ENCODE measurements around the gene FGFR2.
"Not testable (repeated sequence)": the region's sequence is repeated elsewhere in the genome, so short reads cannot be mapped to it uniquely, and the experiment has no call there.

The FGFR2 gene

GRCh38 chr10:121520526-121520925, 77.7 kb downstream of the FGFR2 start:
- not testable (repeated sequence) for DNase-seq

DNA sequence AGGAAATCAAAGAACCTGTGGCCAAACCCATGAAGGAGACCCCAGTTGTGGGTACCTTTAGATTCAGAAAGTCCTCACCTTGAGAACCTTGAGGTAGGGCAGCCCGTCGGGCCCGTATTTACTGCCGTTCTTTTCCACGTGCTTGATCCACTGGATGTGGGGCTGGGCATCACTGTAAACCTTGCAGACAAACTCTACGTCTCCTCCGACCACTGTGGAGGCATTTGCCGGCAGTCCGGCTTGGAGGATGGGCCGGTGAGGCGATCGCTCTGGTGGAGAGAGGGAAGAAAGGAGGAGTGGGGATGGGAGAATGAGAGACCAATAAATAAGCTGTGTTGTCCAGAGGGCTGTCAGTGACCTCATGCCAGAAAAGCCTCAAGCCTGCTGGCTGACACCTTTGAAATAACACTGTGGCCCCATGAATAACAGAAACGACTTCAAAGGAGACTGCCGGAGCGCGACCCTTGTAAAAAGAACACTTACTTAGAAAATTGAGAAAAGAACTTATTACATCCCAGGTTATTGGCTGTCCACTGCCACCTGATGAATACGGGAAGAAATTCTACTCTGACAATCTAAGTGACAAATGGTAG, 78.2 kb downstream of the FGFR2 start:
- no peak for DNase-seq

DNA sequence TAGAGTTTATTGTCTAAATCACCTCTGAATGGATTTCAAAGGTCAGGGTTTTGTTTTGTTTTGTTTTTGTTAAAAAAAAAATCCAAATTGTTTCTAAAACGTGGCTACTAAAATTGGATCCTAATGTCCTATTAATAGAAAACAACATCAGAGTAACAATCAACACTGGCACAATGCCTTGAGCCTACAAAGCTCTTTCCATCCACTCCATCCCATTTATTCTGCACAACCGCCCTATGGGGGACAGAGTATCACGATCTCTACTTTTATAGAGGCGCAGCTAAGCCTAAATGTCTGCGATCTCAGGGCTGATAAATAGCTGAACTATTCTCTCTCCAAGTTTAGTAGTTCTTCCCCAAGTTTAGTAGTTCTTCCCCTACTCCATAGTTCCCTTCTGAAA, 78.8 kb downstream of the FGFR2 start:
- DNase-seq, result no peak

GRCh38 chr10:121518333-121518732, 79.9 kb downstream of the FGFR2 start:
- DNase-seq, result no peak

DNA sequence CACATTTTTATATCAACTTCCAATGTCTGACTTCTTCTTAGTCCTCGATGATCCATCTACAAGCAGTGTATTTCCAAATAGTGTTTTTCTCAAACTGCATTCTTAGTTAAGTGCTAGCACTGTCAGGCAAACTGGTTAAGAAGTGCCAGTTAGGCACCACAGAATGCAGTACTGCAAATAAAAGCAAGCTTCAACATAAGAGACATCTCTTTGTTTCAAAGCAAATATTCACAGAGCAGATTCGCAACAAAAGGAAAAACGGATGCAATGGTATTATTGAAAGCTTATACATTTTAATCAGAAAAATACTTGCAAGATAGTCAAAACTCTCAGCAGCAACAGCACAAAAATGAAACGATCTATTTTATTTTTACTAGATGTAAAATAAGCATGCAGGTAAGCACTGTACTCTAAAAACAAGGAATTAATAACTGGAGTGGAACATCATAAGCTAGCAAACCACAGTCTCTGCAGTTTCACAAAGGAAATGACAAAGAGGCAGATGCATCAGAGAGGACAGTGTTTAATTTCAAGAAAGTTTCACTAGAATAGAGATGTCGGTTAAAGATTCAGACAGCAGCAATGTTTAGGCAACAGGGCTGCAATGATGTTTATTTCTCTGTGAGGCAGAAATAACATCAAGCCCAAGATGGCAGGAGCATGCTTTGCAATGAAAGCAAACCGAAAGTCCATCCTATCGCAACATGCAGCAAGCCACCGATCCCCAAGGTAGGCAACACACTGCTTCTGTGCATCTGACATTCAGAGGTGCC, 82.0 kb downstream of the FGFR2 start:
- no peak for DNase-seq

- DNase-seq, result no peak
These were observed 83.9 kb downstream of the FGFR2 start for GRCh38 chr10:121514141-121514865.

DNA sequence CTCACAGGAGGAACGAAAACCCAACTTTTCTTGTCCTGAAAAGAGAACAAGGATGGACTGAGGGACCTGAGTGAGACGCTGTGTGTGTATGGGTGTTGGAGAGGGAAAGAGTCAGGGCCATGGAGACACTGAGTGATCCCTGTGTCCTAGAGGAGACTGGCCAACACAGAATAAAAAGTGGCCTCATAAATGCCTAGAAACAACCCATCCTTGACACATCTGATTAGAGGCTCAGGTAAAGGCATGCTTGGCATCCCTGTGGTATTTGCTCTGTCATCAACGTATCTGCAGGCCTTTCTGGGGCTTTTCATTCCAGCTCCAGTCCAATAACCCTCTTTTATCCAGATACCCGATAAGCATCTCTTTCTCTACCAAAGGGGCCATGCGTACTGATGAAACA, 86.3 kb downstream of the FGFR2 start:
- DNase-seq, result no peak

- no peak for DNase-seq
These were observed 86.8 kb downstream of the FGFR2 start for GRCh38 chr10:121511460-121511859.

- no peak for DNase-seq
These were observed 88.0 kb downstream of the FGFR2 start for GRCh38 chr10:121510201-121510771.

DNA sequence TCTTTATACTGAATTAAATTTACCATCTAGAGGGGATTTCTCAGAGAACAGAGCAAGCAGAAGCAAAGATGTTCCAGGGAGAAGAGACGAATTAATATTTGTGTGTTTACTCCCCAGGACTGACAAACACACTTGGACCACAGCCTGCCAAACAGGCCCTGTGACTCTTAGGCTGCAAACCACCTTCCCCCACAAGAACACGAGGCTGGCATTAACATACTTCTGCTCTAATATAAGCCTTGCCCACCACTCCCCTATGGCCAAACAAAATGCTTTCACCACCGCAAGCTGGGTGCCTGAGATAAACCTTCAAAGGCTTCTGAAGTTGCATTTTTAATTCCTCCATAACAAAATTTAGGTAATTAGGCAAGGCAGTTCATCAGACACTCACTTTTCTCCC, 88.4 kb downstream of the FGFR2 start:
- DNase-seq, result no peak

GRCh38 chr10:121509112-121509511, 89.1 kb downstream of the FGFR2 start:
- no peak for DNase-seq

- DNase-seq, result no peak
These were observed 94.6 kb downstream of the FGFR2 start for GRCh38 chr10:121503587-121504051.

- no peak for DNase-seq
These were observed 96.4 kb downstream of the FGFR2 start for GRCh38 chr10:121501796-121502195.

DNA sequence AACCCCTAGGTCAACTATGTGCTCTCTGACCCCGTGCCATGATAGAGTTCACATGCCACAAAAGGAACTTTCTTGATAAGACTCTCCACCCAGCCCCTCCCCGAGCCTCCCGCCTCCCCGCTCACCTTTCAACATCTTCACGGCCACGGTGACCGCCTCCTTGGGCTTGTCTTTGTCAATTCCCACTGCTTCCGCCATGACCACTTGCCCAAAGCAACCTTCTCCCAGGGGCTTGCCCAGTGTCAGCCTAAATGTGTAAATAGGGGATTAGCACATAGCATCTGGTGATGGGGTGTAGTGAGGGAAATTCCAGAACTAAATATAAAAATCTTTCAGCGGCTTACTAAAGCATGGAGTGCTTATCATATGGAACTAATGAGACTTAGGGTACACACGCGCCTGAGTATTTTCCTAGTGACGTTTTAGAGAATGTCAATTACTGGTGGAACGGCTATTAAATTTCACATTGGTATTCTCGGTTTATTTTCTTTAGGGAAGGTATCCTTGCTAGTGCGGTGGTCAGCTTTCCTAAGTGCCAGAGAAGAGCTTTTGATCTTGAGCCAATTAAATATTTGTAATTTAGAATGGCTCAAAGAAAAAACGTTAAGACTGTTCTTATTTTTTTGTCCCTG, 97.4 kb downstream of the FGFR2 start:
- no peak for DNase-seq

- no peak for DNase-seq
These were observed 100.5 kb downstream of the FGFR2 start for GRCh38 chr10:121497513-121498470.

DNA sequence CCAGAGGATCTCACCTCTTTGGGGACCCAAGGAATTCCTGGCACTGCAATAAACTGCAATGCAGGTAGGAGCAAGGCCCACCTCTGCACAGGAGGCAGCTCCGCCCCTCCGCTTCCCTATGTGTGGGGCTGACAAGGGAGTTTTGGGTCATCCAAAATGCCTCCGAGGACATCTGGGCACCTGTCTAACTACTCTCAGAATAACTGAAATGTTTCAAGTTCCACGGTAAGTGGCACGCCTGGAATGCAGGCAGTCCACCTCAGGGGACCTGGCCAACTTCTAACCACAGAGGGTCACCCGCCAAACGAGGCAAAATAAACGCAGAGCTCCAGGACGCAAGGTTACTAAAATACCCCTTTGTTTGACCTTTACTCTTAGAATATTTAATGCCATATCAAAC, 102.5 kb downstream of the FGFR2 start:
- no peak for DNase-seq

DNA sequence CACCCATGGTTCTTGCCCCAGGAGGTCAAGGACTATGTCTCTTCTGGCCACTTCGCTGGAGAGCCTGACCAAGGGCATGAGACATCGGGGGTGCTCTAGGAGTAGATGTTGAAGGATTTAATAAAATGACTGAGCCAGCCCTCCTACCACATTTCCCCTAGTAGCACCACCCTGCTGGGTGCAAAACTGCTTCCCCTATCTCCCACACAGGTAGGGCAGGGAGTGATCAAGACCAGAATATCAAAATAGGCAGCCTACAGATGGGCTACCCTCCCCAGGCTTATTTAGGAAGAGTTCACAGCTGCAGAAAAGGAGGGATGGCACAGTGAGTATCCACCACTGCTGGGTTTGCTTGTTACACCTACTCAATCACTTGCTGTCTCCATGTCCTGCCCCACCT, 103.9 kb downstream of the FGFR2 start:
- DNase-seq, result no peak

- no peak for DNase-seq
These were observed 104.7 kb downstream of the FGFR2 start for GRCh38 chr10:121493521-121493920.

DNA sequence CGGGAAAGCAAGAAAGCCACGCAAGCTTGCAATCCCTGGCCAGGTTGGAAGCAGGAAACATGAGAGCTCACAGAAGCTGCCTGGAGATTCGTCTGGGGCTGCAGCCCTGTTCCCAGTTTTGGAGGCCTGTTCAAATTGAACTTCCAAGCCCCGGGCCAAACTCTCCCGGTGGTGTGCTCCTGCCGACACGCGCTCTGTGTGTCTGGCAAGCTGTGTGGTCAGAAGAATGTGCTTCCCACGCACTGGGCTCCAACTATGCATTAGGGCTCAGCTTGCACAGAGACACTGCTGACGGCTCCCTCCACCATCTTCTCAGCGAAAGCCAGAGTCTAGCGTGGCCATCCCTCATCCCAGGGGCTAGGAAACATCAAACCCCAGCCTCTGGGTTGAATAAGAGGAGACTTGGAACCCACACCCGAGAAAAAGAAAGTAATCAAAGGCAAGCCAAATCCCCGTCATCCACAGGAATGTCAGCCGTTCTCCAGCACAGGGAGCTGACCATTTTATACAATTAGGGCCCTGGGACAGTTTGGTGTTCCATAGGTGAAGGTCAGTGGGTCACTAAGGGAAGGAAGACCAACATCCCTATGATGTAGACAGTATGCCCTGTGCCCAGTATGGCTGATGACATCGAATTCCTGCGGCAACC, 107.2 kb downstream of the FGFR2 start:
- DNase-seq, result no peak

DNA sequence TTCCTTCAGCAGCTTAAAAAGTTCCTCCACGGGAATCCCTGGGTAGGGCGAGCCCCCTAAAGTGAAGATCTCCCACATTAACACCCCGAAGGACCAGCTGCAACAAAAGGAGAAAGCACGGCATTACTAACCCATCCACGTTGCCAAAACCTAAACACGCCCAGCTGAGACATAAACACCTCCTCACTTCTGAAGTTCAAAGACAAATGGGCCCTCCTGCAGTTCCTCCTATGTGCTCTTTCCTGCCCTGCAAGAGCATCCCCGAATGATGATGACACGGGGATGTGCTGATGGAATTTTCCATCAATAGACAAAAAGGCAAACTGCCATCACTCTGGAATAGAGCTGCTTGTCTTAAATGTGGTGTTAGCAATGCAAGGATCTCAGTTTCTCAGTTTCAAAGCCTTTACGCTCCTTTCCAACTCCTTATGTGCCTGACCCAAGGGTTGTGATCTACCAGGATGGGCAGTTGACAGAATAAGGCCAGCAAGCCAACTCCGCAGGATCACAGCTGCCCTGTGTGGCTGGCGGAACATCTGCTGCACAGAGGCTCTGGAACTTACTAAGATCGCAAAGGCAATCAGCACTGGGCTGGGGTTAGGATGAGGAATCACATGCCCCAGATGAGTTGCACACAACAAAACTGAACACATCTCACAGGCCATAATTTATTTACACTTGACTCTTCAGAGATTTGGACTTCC, 112.7 kb downstream of the FGFR2 start:
- DNase-seq, result no peak

GRCh38 chr10:121484816-121485215, 113.4 kb downstream of the FGFR2 start:
- DNase-seq, result no peak
